Thymus (tissue), 11 donors: Measurements from ENCODE around the gene PRR23A. TPM values are rescaled to one million over a fixed set of nuclear protein-coding genes. Genes with fewer than 3 reads are reported as not detected.

ENCODE experiments used
- DNase-seq, 9 donors: peaks; one replicate each; pipeline ENCODE4 v3.0.0-alpha.2; 2013; ENCODE audit warnings: low spot score in 9 of 9, low read depth in 6 of 9, missing footprints in 1 of 9
- H3K27ac ChIP-seq, 2 donors: one replicate each; pipeline ENCODE4 v1.5.1; 2013; ENCODE audit warnings: control low read depth in 1 of 2, low read depth in 1 of 2, low read length in 1 of 2, mild to moderate bottlenecking in 1 of 2, moderate library complexity in 1 of 2
- H3K27me3 ChIP-seq, 2 donors: one replicate each; pipeline ENCODE4 v1.5.1; 2013; ENCODE audit warnings: low read length in 1 of 2; ENCODE audit not compliant: control insufficient read depth in 2 of 2, insufficient read depth in 1 of 2
- H3K36me3 ChIP-seq, 2 donors: one replicate each; pipeline ENCODE4 v1.5.1; 2013; ENCODE audit warnings: low read length in 1 of 2, mild to moderate bottlenecking in 1 of 2, moderate library complexity in 1 of 2; ENCODE audit not compliant: control insufficient read depth in 2 of 2, insufficient read depth in 2 of 2
- H3K4me1 ChIP-seq, 2 donors: one replicate each; pipeline ENCODE4 v1.5.1; 2013; ENCODE audit warnings: low read length in 2 of 2; ENCODE audit not compliant: control insufficient read depth in 2 of 2, insufficient read depth in 2 of 2
- H3K4me3 ChIP-seq, 2 donors: one replicate each; pipeline ENCODE4 v1.5.1; 2013; ENCODE audit warnings: low read length in 2 of 2, control low read depth in 1 of 2, mild to moderate bottlenecking in 1 of 2
- H3K9me3 ChIP-seq, 2 donors: one replicate each; pipeline ENCODE4 v1.5.1; 2013; ENCODE audit warnings: low read length in 1 of 2, mild to moderate bottlenecking in 1 of 2; ENCODE audit not compliant: control insufficient read depth in 2 of 2, insufficient read depth in 1 of 2
- WGBS: extraction: QIAGEN DNeasy Blood & Tissue Kit; methylation state at CpG from one replicate; pipeline ENCODE4 v1.1.7; 2013; 5-methylcytosine and 5-hydroxymethylcytosine counted together
- polyA plus RNA-seq: library from polyadenylated mRNA; stranded (reverse); fragments of 200-250 nt; gene quantifications from one replicate; pipeline ENCODE4 v1.2.3, GENCODE V29; 2013
- total RNA-seq: library from RNA; stranded (reverse); fragments of 120-200 nt; gene quantifications from one replicate; pipeline ENCODE4 v1.2.4, GENCODE V29; 2013
- donor health status: healthy.

Gene PRR23A
- total and polyA plus RNA-seq, 2 donors = 0.05 TPM; not detected in 1

- Histone ChIP-seq H3K27me3 (no peaks in the 10 kb centered on the region), H3K4me1 (no peaks in the 10 kb centered on the region), H3K4me3 (no peak overlapping the region), H3K9me3 (no peaks in the 10 kb centered on the region), H3K36me3 (no peaks in the 10 kb centered on the region), H3K27ac (no peak overlapping the region)
- 97% methylated on average over 8 of the region's 8 CpGs for WGBS
- no peak for DNase-seq
These were observed 30.7 kb downstream of the PRR23A start for GRCh38 chr3:138975351-138975750.

GRCh38 chr3:138974462-138974861 is 31.6 kb downstream of the PRR23A start:
- Histone ChIP-seq H3K27me3 (no peaks in the 10 kb centered on the region), H3K36me3 (no peaks in the 10 kb centered on the region), H3K9me3 (no peaks in the 10 kb centered on the region), H3K4me3 (no peak overlapping the region), H3K4me1 (no peaks in the 10 kb centered on the region), H3K27ac (no peak overlapping the region)
- 76% methylated on average over 5 of the region's 5 CpGs for WGBS
- no peak for DNase-seq

- Histone ChIP-seq H3K4me3 (no peak overlapping the region), H3K4me1 (no peaks in the 10 kb centered on the region), H3K27ac (no peak overlapping the region), H3K36me3 (no peaks in the 10 kb centered on the region), H3K27me3 (no peaks in the 10 kb centered on the region), H3K9me3 (no peaks in the 10 kb centered on the region)
- 95% methylated on average over 5 of the region's 5 CpGs for WGBS
- no peak for DNase-seq
These were observed 33.1 kb downstream of the PRR23A start for GRCh38 chr3:138972941-138973340.

GRCh38 chr3:138971766-138972320 is 34.2 kb downstream of the PRR23A start:
- no peak overlapping the region for H3K4me3 ChIP-seq
- no peaks in the 10 kb centered on the region for H3K9me3 ChIP-seq
- H3K27ac ChIP-seq = no peak overlapping the region
- H3K27me3 ChIP-seq = no peaks in the 10 kb centered on the region
- H3K4me1 ChIP-seq = no peaks in the 10 kb centered on the region
- DNase-seq = no peak
- no peaks in the 10 kb centered on the region for H3K36me3 ChIP-seq
- 88% methylated on average over 6 of the region's 6 CpGs for WGBS

GRCh38 chr3:138964923-138965322 is 41.1 kb downstream of the PRR23A start:
- no peak for DNase-seq
- peaks cover 6 to 28% of the 10 kb centered on the region in 2 donors for H3K27me3 ChIP-seq
- peaks cover 0 to 8% of the 10 kb centered on the region in 2 donors for H3K4me1 ChIP-seq
- H3K9me3 ChIP-seq = peaks cover 1 to 3% of the 10 kb centered on the region in 2 donors
- no peak overlapping the region for H3K4me3 ChIP-seq
- H3K36me3 ChIP-seq = no peaks in the 10 kb centered on the region
- H3K27ac ChIP-seq = no peak overlapping the region

GRCh38 chr3:138964264-138964663 is 41.8 kb downstream of the PRR23A start:
- Histone ChIP-seq H3K4me1 (peaks cover 0 to 8% of the 10 kb centered on the region in 2 donors), H3K27me3 (peaks cover 9 to 35% of the 10 kb centered on the region in 2 donors), H3K4me3 (no peak overlapping the region), H3K27ac (no peak overlapping the region), H3K36me3 (no peaks in the 10 kb centered on the region), H3K9me3 (peaks cover 1 to 3% of the 10 kb centered on the region in 2 donors)
- DNase-seq = no peak
- 97% methylated on average over 2 of the region's 2 CpGs for WGBS

GRCh38 chr3:138962854-138963560 is 43.1 kb downstream of the PRR23A start:
- H3K4me1 ChIP-seq = peaks cover 0 to 8% of the 10 kb centered on the region in 2 donors
- 90% methylated on average over 8 of the region's 8 CpGs for WGBS
- H3K4me3 ChIP-seq = no peak overlapping the region
- no peak overlapping the region for H3K27ac ChIP-seq
- no peaks in the 10 kb centered on the region for H3K36me3 ChIP-seq
- H3K27me3 ChIP-seq = peaks cover 16 to 42% of the 10 kb centered on the region in 2 donors
- no peak for DNase-seq
- H3K9me3 ChIP-seq = peaks cover 1 to 3% of the 10 kb centered on the region in 2 donors

- H3K4me1 ChIP-seq = peaks cover 0 to 8% of the 10 kb centered on the region in 2 donors
- H3K36me3 ChIP-seq = no peaks in the 10 kb centered on the region
- WGBS = 1% methylated on average over 36 of the region's 36 CpGs
- H3K27ac ChIP-seq = no peak overlapping the region
- H3K27me3 ChIP-seq = peaks cover 19 to 52% of the 10 kb centered on the region in 2 donors
- DNase-seq = no peak
- H3K4me3 ChIP-seq = no peak overlapping the region
- H3K9me3 ChIP-seq = peaks cover 1 to 2% of the 10 kb centered on the region in 2 donors
These were observed 45.6 kb downstream of the PRR23A start for GRCh38 chr3:138960417-138960852.
